ENCODE data around the gene REXO2.
A peak's percentile ranks its signal among the peaks of the same experiment; 100 is the strongest.

Gene REXO2

GRCh38 chr11:114440971-114441763, 1.9 kb downstream of the REXO2 start:
- DNase-seq: peak in 1 of 2 experiments; percentile 18

GRCh38 chr11:114441921-114442320, 2.7 kb downstream of the REXO2 start:
- DNase-seq: no peak

GRCh38 chr11:114442536-114442935, 3.3 kb downstream of the REXO2 start:
- no peak for DNase-seq

- no peak for DNase-seq
Measured at GRCh38 chr11:114447444-114447843, 8.2 kb downstream of the REXO2 start.

GRCh38 chr11:114447892-114448291, 8.6 kb downstream of the REXO2 start:
- DNase-seq: no peak

- DNase-seq: no peak
Measured at GRCh38 chr11:114448749-114449482, 9.6 kb downstream of the REXO2 start.

- no peak for DNase-seq
Measured at GRCh38 chr11:114449845-114450244, 10.6 kb downstream of the REXO2 start.

- DNase-seq: no peak
Measured at GRCh38 chr11:114452399-114452798, 13.1 kb downstream of the REXO2 start.

- DNase-seq: no peak
Measured at GRCh38 chr11:114463999-114464398, 24.7 kb downstream of the REXO2 start.

GRCh38 chr11:114466742-114467141, 27.5 kb downstream of the REXO2 start:
- no peak for DNase-seq

- no peak for DNase-seq
Measured at GRCh38 chr11:114472661-114473060, 33.4 kb downstream of the REXO2 start.

- DNase-seq: no peak
Measured at GRCh38 chr11:114478001-114478410, 38.7 kb downstream of the REXO2 start.

- no peak for DNase-seq
Measured at GRCh38 chr11:114478768-114479167, 39.5 kb downstream of the REXO2 start.

GRCh38 chr11:114479331-114479730, 40.1 kb downstream of the REXO2 start:
- no peak for DNase-seq

GRCh38 chr11:114482114-114482513, 42.8 kb downstream of the REXO2 start:
- no peak for DNase-seq

GRCh38 chr11:114483929-114484328, 44.7 kb downstream of the REXO2 start:
- DNase-seq: no peak

- DNase-seq: no peak
Measured at GRCh38 chr11:114496915-114497314, 57.6 kb downstream of the REXO2 start.

GRCh38 chr11:114499756-114500155, 60.5 kb downstream of the REXO2 start:
- DNase-seq: no peak
